Mesothelial cell of epicardium (in vitro differentiated cells): ENCODE data around the gene CLNK. TPM values are rescaled to one million over a fixed set of nuclear protein-coding genes. Genes with fewer than 3 reads are reported as not detected.

Source experiments
- DNase-seq, 2 experiments: peaks; one replicate each; pipeline ENCODE4 v3.0.0; 2021; ENCODE audit warnings: low spot score in 2 of 2; ENCODE audit not compliant: unreplicated experiment in 2 of 2
- H3K27ac Mint-ChIP-seq: 2 replicates; pipeline ENCODE4 v1.8.0; 2021; ENCODE audit warnings: mixed read lengths
- H3K27me3 Mint-ChIP-seq: 2 replicates; pipeline ENCODE4 v1.8.0; 2021; ENCODE audit warnings: low read depth, mixed read lengths
- H3K36me3 Mint-ChIP-seq: 2 replicates; pipeline ENCODE4 v1.8.0; 2021; ENCODE audit warnings: mixed read lengths
- H3K4me1 Mint-ChIP-seq: 2 replicates; pipeline ENCODE4 v1.8.0; 2021; ENCODE audit warnings: mixed read lengths
- H3K4me3 Mint-ChIP-seq: 2 replicates; pipeline ENCODE4 v1.8.0; 2021; ENCODE audit warnings: mild to moderate bottlenecking, moderate library complexity, mixed read lengths
- H3K9me3 Mint-ChIP-seq: 2 replicates; pipeline ENCODE4 v1.8.0; 2021; ENCODE audit warnings: mixed read lengths
- total RNA-seq: library from RNA; stranded (reverse); gene quantifications from 3 replicates; pipeline ENCODE4 v1.2.1, GENCODE V29; 2021
- TF ChIP-seq, protein P1 (sequence below): fragments of 200-600 bp; sonication (generic); IDR thresholded peaks from one replicate; pipeline ENCODE4 v1.5.0; 2021; ENCODE audit warnings: antibody characterized with exemption; ENCODE audit not compliant: unreplicated experiment

CLNK gene, protein sequence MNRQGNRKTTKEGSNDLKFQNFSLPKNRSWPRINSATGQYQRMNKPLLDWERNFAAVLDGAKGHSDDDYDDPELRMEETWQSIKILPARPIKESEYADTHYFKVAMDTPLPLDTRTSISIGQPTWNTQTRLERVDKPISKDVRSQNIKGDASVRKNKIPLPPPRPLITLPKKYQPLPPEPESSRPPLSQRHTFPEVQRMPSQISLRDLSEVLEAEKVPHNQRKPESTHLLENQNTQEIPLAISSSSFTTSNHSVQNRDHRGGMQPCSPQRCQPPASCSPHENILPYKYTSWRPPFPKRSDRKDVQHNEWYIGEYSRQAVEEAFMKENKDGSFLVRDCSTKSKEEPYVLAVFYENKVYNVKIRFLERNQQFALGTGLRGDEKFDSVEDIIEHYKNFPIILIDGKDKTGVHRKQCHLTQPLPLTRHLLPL
- total RNA-seq, result not detected in 3 replicates

DNA sequence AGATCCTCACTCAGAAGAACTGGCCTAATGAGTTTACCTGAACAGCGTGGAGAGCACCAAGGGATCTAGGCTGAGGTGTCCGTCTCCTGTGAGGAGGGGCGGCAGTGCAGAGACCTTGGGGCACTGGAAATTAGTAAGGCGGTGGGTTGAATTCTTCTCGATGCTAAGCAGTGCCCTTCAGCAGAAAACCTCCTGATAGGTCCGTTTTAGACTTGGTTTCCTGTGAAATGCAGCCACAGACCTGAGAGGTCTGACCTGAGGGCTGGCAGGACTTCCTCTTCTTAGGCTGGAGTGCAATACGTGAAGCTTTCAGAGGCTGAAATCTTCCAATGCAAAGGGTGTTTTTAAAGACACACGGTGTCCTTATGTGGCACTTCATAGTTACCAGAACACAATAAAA lies at the start of gene CLNK:
Gene CLNK, minus strand, starts transcription at position 138 of the 400 bp plus-strand sequence. CDS start 16,899 bp downstream, outside the sequence.
- Mint-ChIP-seq H3K27ac (no peak within 1 kb of the TSS), H3K4me1 (no peaks in the 10 kb centered on the region), H3K36me3 (no peaks in the 10 kb centered on the region), H3K9me3 (no peaks in the 10 kb centered on the region), H3K27me3 (no peaks in the 10 kb centered on the region), H3K4me3 (no peak within 1 kb of the TSS)
- TF ChIP-seq, protein P1, sequence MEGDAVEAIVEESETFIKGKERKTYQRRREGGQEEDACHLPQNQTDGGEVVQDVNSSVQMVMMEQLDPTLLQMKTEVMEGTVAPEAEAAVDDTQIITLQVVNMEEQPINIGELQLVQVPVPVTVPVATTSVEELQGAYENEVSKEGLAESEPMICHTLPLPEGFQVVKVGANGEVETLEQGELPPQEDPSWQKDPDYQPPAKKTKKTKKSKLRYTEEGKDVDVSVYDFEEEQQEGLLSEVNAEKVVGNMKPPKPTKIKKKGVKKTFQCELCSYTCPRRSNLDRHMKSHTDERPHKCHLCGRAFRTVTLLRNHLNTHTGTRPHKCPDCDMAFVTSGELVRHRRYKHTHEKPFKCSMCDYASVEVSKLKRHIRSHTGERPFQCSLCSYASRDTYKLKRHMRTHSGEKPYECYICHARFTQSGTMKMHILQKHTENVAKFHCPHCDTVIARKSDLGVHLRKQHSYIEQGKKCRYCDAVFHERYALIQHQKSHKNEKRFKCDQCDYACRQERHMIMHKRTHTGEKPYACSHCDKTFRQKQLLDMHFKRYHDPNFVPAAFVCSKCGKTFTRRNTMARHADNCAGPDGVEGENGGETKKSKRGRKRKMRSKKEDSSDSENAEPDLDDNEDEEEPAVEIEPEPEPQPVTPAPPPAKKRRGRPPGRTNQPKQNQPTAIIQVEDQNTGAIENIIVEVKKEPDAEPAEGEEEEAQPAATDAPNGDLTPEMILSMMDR, result no peak
- no peak for DNase-seq

DNA sequence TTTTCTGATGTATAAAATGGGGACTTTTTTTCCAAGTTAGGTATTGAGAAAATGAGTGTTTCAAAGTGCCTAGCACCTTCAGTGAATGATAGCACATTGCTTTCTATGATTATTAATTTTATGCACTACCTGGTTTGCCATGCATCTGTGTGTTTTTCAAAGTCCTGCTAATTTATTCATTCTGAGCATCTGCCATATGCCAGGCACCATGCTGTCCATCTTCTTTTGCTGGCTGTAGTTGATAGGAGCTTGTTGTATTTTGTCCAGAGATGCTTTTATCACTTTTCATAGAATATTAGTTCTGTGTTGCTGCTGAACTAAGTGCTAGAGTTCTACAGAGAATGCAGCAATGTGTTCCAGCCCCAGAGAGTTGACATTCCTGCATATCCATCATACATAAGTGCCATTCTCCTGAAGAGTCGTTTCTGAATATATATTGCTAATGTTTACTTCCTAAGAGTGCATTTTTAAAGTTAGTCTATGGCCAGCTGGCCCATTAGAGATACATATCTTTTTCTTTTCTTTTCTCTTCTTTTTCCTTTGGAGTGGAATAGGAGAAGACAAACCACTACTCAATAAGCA lies 49.0 kb upstream of the CLNK start:
- Mint-ChIP-seq H3K36me3 (no peaks in the 10 kb centered on the region), H3K4me1 (peaks cover 1% of the 10 kb centered on the region), H3K27ac (no peak overlapping the region), H3K27me3 (peaks cover 1% of the 10 kb centered on the region), H3K9me3 (peaks cover 3% of the 10 kb centered on the region), H3K4me3 (no peak overlapping the region)
- DNase-seq, result no peak
- TF ChIP-seq, protein P1, result no peak

DNA sequence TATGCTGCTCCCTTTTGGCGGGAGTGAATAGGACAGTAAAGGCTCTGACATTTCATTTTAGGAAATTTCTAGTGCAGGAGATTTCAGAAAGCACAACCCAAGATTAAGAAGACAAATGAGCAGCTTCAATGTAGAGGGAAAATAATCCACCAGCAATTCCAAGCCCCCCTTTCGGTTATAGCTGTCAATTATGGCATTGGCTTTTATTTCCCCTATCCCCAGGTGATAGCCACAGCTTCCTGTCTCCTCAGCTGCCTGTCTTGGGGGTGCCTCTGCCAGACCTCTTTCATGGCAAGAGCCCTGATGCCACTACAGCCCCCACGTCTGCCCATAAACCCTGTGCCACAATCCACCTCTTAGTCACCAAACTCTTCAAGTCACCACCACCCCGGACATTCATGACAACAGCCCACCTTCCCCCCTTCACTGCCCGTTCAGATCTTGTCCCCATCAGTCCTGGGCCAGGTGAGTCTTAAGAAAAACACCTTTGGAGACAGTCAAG lies 48.4 kb upstream of the CLNK start:
- TF ChIP-seq, protein P1, result no peak
- Mint-ChIP-seq H3K9me3 (peaks cover 3% of the 10 kb centered on the region), H3K27me3 (peaks cover 1% of the 10 kb centered on the region), H3K36me3 (no peaks in the 10 kb centered on the region), H3K4me3 (no peak overlapping the region), H3K27ac (no peak overlapping the region), H3K4me1 (peaks cover 1% of the 10 kb centered on the region)
- no peak for DNase-seq

DNA sequence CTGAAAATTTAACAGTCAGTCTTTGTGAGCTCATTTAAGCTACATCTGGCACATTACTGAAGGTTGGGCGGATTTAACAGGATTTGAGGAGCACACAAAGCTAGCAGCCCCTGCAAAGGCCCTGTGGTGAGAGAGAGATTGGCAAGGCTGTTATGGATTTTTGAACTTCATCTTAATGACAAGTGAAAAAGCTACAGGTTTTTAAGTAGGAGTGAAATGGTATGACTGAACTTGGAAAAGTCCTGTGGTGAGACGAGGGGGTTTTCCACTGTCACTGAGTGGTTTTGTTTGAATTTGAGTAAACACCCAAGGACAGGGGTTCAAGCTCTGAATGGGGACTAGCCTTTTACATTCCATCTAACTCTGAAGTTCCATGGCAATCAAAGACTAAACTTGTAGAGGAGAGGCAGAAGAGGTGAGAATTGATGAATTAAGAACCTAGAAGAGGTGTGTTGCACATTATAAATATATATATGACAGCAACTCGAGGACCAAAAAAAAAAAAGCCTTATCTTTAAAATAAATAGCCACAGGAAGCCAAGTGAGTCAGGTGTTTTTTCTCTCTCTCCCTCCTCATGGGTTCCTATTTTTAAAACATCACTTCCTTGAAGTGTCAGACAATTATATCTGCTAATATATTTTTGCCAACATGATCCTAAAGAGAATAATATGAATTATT lies 47.8 kb upstream of the CLNK start:
- peaks cover 3% of the 10 kb centered on the region for H3K9me3 Mint-ChIP-seq
- no peaks in the 10 kb centered on the region for H3K36me3 Mint-ChIP-seq
- H3K4me1 Mint-ChIP-seq, result peaks cover 1% of the 10 kb centered on the region
- no peak overlapping the region for H3K4me3 Mint-ChIP-seq
- DNase-seq, result no peak
- TF ChIP-seq, protein P1, result no peak
- H3K27me3 Mint-ChIP-seq, result peaks cover 1% of the 10 kb centered on the region
- no peak overlapping the region for H3K27ac Mint-ChIP-seq

DNA sequence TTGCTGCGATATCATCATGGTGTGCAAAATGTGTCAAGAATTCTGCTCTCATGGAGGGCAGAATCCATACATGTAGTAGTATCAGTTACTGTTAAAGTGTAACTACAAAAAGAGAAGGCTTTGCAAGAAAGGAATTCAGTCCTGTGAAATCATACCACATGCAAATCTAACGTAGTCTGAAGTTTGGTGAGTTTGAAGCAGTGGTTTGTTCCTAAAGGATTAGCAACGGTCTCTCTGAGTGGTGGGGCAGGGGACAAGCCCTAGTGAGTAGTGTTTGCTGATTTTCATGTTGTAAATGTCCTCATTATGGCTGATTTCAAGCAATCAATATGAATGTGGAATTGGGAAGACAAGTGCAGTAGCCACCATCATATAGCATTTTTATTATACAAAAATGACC lies 47.1 kb upstream of the CLNK start:
- Mint-ChIP-seq H3K27me3 (peaks cover 1% of the 10 kb centered on the region), H3K4me3 (no peak overlapping the region), H3K27ac (no peak overlapping the region), H3K9me3 (peaks cover 3% of the 10 kb centered on the region), H3K36me3 (no peaks in the 10 kb centered on the region), H3K4me1 (peaks cover 1% of the 10 kb centered on the region)
- TF ChIP-seq, protein P1, result no peak
- no peak for DNase-seq
